Lung (tissue), 12 donors: ENCODE measurements around the gene CETP. TPM values are rescaled to one million over a fixed set of nuclear protein-coding genes. Genes with fewer than 3 reads are reported as not detected.

Experiments used
- ATAC-seq: fragments of 200-7000 bp; cut with Tn5 transposase; one replicate; pipeline ENCODE4 v1.9.1; 2020; ENCODE audit warnings: moderate number of reproducible peaks; ENCODE audit not compliant: insufficient read depth, low FRiP score
- DNase-seq, 3 donors: peaks; one replicate each; pipeline ENCODE4 v3.0.0-alpha.2; 2013 to 2017
- H3K27ac ChIP-seq, 2 donors: one replicate each; pipeline ENCODE4 v1.5.1; 2013; ENCODE audit warnings: mild to moderate bottlenecking in 2 of 2, moderate library complexity in 2 of 2, control low read depth in 1 of 2, inconsistent platforms in 1 of 2, low read depth in 1 of 2, low read length in 1 of 2
- H3K27me3 ChIP-seq, 3 donors: one replicate each; pipeline ENCODE4 v1.5.1; 2013; ENCODE audit warnings: low read length in 2 of 3; ENCODE audit not compliant: control insufficient read depth in 3 of 3, insufficient read depth in 3 of 3
- H3K36me3 ChIP-seq, 4 donors: one replicate each; pipeline ENCODE4 v1.5.1; 2013; ENCODE audit warnings: low read length in 4 of 4, mild to moderate bottlenecking in 1 of 4, moderate library complexity in 1 of 4; ENCODE audit not compliant: control insufficient read depth in 4 of 4, insufficient read depth in 4 of 4
- H3K4me1 ChIP-seq, 5 donors: one replicate each; pipeline ENCODE4 v1.5.1; 2013; ENCODE audit warnings: low read length in 5 of 5, mild to moderate bottlenecking in 2 of 5, moderate library complexity in 1 of 5; ENCODE audit not compliant: control insufficient read depth in 5 of 5, insufficient read depth in 5 of 5
- H3K4me3 ChIP-seq: one replicate; pipeline ENCODE4 v1.5.1; 2013; ENCODE audit warnings: mild to moderate bottlenecking, control low read depth, moderate library complexity
- H3K9ac ChIP-seq, 2 donors: one replicate each; pipeline ENCODE4 v1.5.1; 2013; ENCODE audit warnings: low read length in 2 of 2, control low read depth in 1 of 2; ENCODE audit not compliant: insufficient read depth in 1 of 2
- H3K9me3 ChIP-seq, 4 donors: one replicate each; pipeline ENCODE4 v1.5.1; 2013; ENCODE audit warnings: low read length in 3 of 4, mild to moderate bottlenecking in 1 of 4, moderate library complexity in 1 of 4; ENCODE audit not compliant: control insufficient read depth in 4 of 4, insufficient read depth in 3 of 4
- CTCF ChIP-seq: IDR thresholded peaks from 2 replicates; pipeline ENCODE4 v1.5.1; 2012; ENCODE audit warnings: mild to moderate bottlenecking; ENCODE audit errors: control extremely low read depth, extremely low read depth
- WGBS, 2 donors: extraction: QIAGEN DNeasy Blood & Tissue Kit; methylation state at CpG; one replicate each; pipeline ENCODE4 v1.1.7; 2013; 5-methylcytosine and 5-hydroxymethylcytosine counted together
- polyA plus RNA-seq, 2 donors: library from polyadenylated mRNA; stranded (reverse); fragments of 200-250 nt; gene quantifications; one replicate each; pipeline ENCODE4 v1.2.1, GENCODE V29; 2013
- total RNA-seq, 2 donors: library from RNA; depleted of rRNA in 1 of 2; stranded (reverse); fragments of >200 nt in 1 of 2; gene quantifications; one replicate each; pipeline ENCODE4 v1.2.1, GENCODE V29; 2014 to 2021
- donor health status: control.
- donor health status: control.
- donor health status: Bipolar disorder and iron deficiency.
- donor health status: healthy.
- donor health status: DM: yes; HTN: yes; CAD: no.

The CETP gene
- total and polyA plus RNA-seq, 4 donors, result 0.71 to 8.4 (median 0.83) TPM

GRCh38 chr16:56915336-56916119, 46.2 kb upstream of the CETP start:
- Histone ChIP-seq H3K27me3 (no peaks in the 10 kb centered on the region), H3K36me3 (no peaks in the 10 kb centered on the region), H3K4me1 (peaks cover 0 to 27% (median 10%) of the 10 kb centered on the region in 5 donors), H3K9me3 (no peaks in the 10 kb centered on the region), H3K4me3 (no peak overlapping the region), H3K27ac (peak overlapping the region in 1 of 2 donors; percentile 84), H3K9ac (no peak overlapping the region)
- no peak for TF ChIP-seq CTCF
- WGBS, 2 donors, result 62 to 72% methylated on average over 13 of the region's 13 CpGs
- ATAC-seq, result no peak
- DNase-seq, result peak in 2 of 3 donors; percentile 48 to 58

- Histone ChIP-seq H3K36me3 (no peaks in the 10 kb centered on the region), H3K4me3 (no peak overlapping the region), H3K27ac (peak overlapping the region in 1 of 2 donors; percentile 84), H3K9me3 (no peaks in the 10 kb centered on the region), H3K9ac (no peak overlapping the region), H3K4me1 (peaks cover 0 to 24% (median 10%) of the 10 kb centered on the region in 5 donors), H3K27me3 (no peaks in the 10 kb centered on the region)
- DNase-seq (no peak), ATAC-seq (no peak)
- WGBS, 2 donors, result 22 to 27% methylated on average over 5 of the region's 5 CpGs
- no peak for TF ChIP-seq CTCF
Observed at GRCh38 chr16:56916571-56917403, 45.0 kb upstream of the CETP start.

- Histone ChIP-seq H3K27me3 (no peaks in the 10 kb centered on the region), H3K36me3 (no peaks in the 10 kb centered on the region), H3K4me3 (no peak overlapping the region), H3K4me1 (peaks cover 0 to 13% (median 6%) of the 10 kb centered on the region in 5 donors), H3K9me3 (no peaks in the 10 kb centered on the region), H3K27ac (no peak overlapping the region), H3K9ac (no peak overlapping the region)
- no peak for TF ChIP-seq CTCF
- DNase-seq (no peak), ATAC-seq (no peak)
- WGBS, 2 donors, result 92 to 94% methylated on average over 12 of the region's 12 CpGs
Observed at GRCh38 chr16:56918467-56919012, 43.2 kb upstream of the CETP start.
